Left ventricle myocardium inferior (tissue), 1 donor: ENCODE data around the gene MAST2. TPM values are rescaled to one million over a fixed set of nuclear protein-coding genes. Genes with fewer than 3 reads are reported as not detected.

Experiments
- DNase-seq: peaks from one replicate; pipeline ENCODE4 v3.0.0-alpha.2; 2020
- H3K27ac ChIP-seq: fragments of 200-600 bp; replicated peaks from 2 replicates; pipeline ENCODE4 v1.8.0; 2021
- H3K27me3 ChIP-seq: fragments of 200-600 bp; 2 replicates; pipeline ENCODE4 v1.8.0; 2021; ENCODE audit warnings: low read depth
- H3K36me3 ChIP-seq: fragments of 200-600 bp; 2 replicates; pipeline ENCODE4 v1.8.0; 2021
- H3K4me1 ChIP-seq: fragments of 200-600 bp; 2 replicates; pipeline ENCODE4 v1.8.0; 2021
- H3K4me3 ChIP-seq: fragments of 200-600 bp; 2 replicates; pipeline ENCODE4 v1.8.0; 2021; ENCODE audit warnings: mild to moderate bottlenecking, moderate library complexity
- H3K9me3 ChIP-seq: fragments of 200-600 bp; replicated peaks from 2 replicates; pipeline ENCODE4 v1.8.0; 2021
- CTCF ChIP-seq: fragments of 200-600 bp; IDR thresholded peaks from 2 replicates; pipeline ENCODE4 v1.8.0; 2021; ENCODE audit warnings: antibody characterized with exemption, mild to moderate bottlenecking, borderline replicate concordance
- intact Hi-C: fragments of 100-400 bp; cut with micrococcal nuclease; formaldehyde crosslinking; loops from one replicate; pipeline ENCODE4 v1.11.0; 2022
- total RNA-seq: library from RNA; stranded (reverse); fragmentation: NEBNext Ultra II Directional; extraction: Animal tissue kit (Norgen Biotek cat#: 25700); gene quantifications from one replicate; pipeline ENCODE4 v1.2.1, GENCODE V29; 2021
- donor health status: DM: no; HTN: yes; CAD: no; lungs with severe emphysema.

Gene MAST2
- total RNA-seq, 1 donor from 2014 or later: 104 TPM

DNA sequence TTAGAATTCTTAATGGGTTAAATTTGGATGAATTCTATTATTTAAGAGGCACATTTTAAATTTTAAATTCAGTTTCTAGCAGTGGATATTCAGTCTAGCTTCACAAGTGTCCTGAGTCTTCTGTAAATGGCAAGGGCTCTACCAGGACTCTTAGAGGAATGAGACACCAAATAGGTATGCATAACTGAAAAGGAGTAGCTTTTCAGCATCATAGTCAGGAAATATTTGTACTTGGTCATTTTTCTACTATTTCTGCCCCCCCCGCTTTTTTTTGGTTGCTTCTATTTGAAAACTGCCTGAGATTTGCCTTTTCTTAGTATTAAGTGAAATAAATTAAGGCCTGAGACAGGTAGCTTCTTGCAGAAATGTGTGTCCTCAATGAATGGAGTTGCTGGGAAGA lies 80.2 kb downstream of the MAST2 start:
- Histone ChIP-seq H3K27ac (no peak overlapping the region), H3K36me3 (no peaks in the 10 kb centered on the region), H3K4me1 (no peaks in the 10 kb centered on the region), H3K4me3 (no peak overlapping the region), H3K9me3 (no peaks in the 10 kb centered on the region), H3K27me3 (no peaks in the 10 kb centered on the region)
- TF ChIP-seq CTCF: no peak
- intact Hi-C loops: no loop called here
- no peak for DNase-seq

- H3K4me3 ChIP-seq: no peak overlapping the region
- H3K4me1 ChIP-seq: no peaks in the 10 kb centered on the region
- intact Hi-C loops: no loop called here
- TF ChIP-seq CTCF: no peak
- no peaks in the 10 kb centered on the region for H3K9me3 ChIP-seq
- DNase-seq: no peak
- no peaks in the 10 kb centered on the region for H3K36me3 ChIP-seq
- no peak overlapping the region for H3K27ac ChIP-seq
- no peaks in the 10 kb centered on the region for H3K27me3 ChIP-seq
Measured at GRCh38 chr1:45884700-45885099, 81.3 kb downstream of the MAST2 start.

DNA sequence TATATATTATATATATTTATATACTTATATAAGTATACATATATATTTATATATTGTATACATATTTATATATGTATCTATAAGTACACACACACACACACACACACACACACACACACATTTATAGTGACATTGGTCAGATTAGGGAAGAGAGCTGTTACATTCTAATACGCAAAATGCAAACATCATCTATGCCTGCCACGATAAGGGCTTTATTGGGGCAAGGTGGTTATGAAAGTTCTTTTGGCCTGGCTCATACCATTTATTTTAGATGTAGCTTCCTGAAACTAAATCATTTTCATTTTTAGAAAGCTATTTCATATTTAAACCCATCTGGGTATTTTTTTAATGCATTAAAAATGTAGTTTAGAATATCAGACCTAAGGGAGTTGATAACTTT lies 82.8 kb downstream of the MAST2 start:
- H3K9me3 ChIP-seq: no peaks in the 10 kb centered on the region
- no peaks in the 10 kb centered on the region for H3K36me3 ChIP-seq
- intact Hi-C loops: no loop called here
- H3K27ac ChIP-seq: no peak overlapping the region
- no peak for DNase-seq
- no peak for TF ChIP-seq CTCF
- no peak overlapping the region for H3K4me3 ChIP-seq
- H3K4me1 ChIP-seq: no peaks in the 10 kb centered on the region
- no peaks in the 10 kb centered on the region for H3K27me3 ChIP-seq

- TF ChIP-seq CTCF: no peak
- intact Hi-C loops: no loop called here
- no peak for DNase-seq
- Histone ChIP-seq H3K4me3 (no peak overlapping the region), H3K27me3 (no peaks in the 10 kb centered on the region), H3K9me3 (no peaks in the 10 kb centered on the region), H3K4me1 (peaks cover 9% of the 10 kb centered on the region), H3K36me3 (no peaks in the 10 kb centered on the region), H3K27ac (no peak overlapping the region)
Measured at GRCh38 chr1:45887156-45887842, 83.9 kb downstream of the MAST2 start.

GRCh38 chr1:45890078-45890477 lies 86.7 kb downstream of the MAST2 start:
- no peak for DNase-seq
- no peak overlapping the region for H3K27ac ChIP-seq
- H3K9me3 ChIP-seq: no peaks in the 10 kb centered on the region
- no peak for TF ChIP-seq CTCF
- H3K4me3 ChIP-seq: no peak overlapping the region
- intact Hi-C loops: no loop called here
- no peaks in the 10 kb centered on the region for H3K36me3 ChIP-seq
- no peaks in the 10 kb centered on the region for H3K27me3 ChIP-seq
- H3K4me1 ChIP-seq: peaks cover 17% of the 10 kb centered on the region
